Limb (tissue), 2 donors: ENCODE data around the gene GATB.
"Not testable (repeated sequence)": the region's sequence is repeated elsewhere in the genome, so short reads cannot be mapped to it uniquely, and the experiment has no call there.

Source experiments
- DNase-seq, 2 donors: peaks; one replicate each; pipeline ENCODE4 v3.0.0-alpha.2; 2016; ENCODE audit errors: extremely low spot score in 2 of 2

GATB gene

DNA sequence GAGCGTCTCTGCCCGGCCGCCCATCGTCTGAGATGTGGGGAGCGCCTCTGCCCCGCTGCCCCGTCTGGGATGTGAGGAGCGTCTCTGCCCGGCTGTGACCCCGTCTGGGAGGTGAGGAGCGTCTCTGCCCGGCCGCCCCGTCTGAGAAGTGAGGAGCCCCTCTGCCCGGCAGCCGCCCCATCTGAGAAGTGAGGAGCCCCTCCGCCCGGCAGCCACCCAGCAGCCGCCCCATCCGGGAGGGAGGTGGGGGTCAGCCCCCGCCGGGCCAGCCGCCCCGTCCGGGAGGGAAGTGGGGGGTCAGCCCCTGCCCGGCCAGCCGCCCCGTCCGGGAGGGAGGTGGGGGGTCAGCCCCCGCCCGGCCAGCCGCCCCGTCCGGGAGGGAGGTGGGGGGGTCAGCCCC, 29.1 kb downstream of the GATB start:
- not testable (repeated sequence) for DNase-seq

DNA sequence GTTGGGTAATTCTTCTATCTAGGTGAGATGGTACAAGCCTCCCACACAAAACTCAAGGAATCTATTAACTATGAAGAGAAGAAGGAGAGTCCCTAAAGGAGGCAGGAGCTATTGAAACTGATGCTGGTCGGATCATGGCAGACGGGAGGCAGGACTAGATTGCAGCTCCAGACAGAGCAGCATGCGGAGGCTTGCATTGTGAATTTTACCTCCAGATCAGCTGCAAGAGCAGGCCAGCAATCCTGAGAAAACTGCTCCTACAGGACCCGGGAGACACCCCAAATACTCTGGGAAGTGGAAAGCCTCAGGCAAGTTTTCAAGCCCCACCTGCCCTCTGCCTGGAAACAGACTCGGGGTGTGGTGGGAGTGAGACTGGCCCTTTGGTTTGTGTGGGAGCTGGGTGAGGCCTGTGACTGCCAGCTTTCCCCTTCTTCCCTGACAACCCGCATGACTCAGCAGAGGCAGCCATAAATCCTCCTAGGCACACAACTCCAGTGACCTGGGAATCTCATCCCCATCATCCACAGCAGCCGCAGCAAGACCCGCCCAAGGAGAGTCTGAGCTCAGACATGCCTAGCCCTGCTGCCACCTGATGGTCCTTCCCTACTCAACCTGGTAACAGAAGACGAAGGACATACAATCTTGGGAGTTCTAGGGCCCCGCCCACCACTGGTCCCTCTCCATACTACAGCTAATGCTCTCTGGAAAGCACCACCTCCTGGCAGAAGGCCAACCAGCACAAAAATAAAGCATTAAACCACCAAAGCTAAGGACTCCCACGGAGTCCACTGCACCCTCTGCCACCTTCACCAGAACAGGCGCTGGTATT, 30.9 kb downstream of the GATB start:
- DNase-seq = no peak

DNA sequence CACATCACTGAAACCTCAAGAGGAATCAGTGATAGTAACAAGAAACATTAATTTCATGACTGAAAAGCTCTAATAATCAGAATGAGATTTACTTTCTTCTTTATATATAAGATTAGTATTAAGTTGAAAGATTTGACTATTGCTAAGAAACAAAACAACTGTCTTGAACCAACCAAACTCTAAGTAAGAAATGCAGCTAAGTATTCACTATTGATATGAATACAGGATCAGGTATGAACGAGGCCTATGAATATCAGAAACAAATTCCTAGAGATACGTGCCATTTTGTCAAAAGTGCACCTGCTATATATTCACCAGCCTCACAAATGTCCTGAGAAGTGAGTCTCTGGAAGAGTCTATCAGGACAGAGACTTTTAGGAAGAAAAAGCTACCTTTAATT, 32.1 kb downstream of the GATB start:
- no peak for DNase-seq

DNA sequence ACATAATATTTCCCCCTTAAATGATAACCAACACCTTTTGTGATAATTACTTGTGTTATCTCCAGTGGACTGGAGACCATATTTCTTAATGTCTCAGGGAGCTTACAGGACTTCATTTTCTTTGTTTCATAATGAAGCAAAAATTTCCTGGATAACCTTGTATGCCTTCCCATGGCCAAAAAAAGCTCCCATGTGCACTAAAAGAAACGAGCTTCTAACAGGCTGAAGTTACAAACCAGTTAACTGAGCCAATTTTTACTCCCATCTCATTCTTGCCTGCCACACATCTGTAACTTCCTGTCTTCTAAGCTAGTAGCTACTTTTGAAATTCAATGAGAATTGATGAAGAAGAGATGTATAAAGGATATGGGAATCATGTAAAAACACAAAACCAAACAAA, 32.8 kb downstream of the GATB start:
- no peak for DNase-seq

DNA sequence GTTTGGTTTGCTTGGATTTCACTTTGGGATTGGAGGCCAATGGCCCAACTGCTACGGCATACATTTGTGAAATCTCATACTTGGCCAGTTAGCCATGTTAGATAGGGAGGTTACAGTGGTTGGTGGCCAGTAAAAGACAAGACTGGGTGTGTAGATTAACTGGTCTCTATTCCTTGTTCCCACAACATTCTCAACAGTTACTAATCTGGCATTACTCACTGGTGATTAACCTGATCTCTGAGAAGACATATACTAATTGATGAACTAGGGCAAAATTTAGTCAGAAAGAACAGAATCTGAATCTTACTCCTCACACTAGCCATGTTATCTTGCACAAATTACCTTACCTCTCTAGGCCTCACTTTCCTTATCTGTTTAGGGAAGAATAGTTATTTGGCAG, 33.4 kb downstream of the GATB start:
- DNase-seq = no peak

DNA sequence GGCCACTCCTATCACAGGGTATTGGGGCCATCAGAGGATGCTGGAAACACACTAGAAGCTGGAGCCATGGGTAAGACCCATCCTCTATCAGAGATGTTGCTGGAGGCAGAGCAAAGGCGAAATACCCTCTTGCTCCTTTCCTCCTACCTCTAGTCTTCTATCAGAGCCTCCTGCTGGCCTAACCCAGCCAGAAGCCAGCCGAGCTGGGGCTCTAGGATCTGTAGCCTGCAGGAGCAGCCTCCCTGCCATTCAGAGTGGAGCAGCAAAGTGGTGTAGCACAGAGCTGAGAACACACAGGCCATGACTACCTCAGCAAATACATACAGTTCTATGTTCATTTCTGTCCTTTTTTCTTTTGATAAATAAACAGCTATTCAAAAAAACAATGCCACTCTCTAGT, 35.7 kb downstream of the GATB start:
- DNase-seq = no peak

DNA sequence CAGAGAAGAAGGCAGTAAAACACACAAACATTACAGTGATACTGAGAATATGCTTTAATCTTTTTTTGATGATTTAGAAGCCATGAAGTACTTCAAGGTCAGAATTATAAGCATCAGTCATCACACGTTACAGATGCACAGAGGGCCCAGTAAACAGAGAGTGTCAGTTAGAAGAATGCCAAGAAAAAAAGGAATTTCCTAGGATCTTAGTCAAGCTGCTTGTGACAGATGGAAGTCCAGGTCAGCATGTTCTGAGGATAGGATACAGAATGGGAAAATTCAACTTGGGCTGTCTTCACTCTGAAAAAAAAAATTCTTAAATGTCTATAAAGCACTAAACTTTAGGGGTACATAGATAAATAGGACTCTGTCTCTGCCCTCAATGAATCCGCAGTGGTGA, 38.9 kb downstream of the GATB start:
- no peak for DNase-seq

DNA sequence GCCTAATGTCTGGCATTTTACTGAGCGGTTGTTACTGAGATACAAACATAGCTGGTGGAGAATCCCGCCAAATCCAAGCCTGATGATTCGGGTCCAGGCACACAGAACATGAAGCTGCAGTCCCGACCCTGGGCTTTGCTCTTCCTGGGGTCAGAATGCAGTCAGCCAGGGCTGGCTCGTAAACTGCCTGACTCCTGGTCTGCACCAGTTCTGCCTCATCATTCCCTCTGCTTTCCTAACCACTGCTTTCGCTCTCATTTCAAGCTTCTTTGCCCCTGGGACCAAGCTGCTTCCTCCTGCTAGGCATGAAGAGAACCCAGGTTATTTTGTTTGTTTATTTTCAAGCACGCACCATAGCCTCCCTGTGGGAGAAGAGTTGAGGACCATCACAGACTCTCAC, 39.3 kb downstream of the GATB start:
- DNase-seq = no peak

DNA sequence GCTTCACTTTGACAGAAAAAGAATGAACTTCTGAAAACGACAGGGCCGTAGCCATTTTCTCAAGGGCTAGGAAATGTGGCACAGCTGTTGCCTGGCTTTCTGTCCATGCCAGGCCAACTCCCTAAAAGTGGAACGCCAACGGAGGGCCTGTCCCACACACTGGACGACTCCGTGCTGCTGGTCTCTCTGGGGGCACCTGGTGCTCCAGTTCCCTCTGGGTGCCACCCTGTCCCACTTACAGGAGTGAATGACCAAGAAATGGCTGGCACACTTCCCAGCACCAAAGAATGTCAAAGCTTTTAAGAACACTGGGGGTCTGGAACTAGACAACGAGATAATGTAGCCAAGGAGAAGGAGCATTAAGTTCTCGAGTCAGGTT, 40.9 kb downstream of the GATB start:
- no peak for DNase-seq

DNA sequence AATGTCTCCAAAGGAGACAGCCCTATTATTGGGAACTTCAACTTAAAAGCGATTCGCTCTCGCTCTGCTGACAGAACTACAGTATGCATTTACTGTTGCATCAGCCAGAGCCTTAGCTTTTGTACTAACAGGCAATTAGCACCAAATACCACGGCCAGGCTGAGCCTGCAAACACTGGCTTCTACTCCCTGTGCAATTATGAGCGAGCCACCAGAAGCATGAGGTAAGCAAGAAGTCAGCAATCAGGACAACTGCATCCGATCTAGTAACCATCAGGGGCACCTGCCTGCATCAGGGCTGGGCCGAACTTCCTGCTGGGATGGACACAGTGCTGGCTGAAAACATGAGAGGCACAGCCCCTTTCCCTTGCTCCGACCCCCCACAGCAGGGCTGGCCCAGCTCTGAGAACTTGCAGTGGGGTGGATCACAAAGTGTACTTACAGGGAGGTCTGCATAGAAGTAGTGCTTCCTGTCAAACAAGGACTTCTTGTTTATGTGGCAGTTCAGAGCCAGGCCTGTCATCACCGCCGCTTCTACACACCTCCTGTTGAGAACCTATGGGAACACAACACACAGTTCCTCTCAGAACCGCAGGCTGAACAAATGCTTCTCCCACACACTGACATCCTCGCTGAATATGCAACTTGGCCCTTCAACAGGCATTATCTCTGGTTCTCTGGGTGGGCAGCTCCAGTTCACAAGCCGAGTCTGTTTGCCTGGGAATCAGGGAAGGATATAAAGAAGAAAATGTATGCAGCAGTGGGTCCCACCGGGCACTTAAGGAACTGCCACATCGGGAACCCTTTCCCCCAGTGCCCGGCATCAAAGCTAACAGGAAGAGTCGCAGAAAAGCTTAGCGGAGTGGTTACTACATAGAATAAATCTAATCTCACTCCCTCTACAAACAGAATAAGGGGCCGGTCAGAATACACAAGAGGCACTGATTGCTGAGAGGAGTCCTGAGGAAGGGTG, 41.5 kb downstream of the GATB start:
- DNase-seq = peak in 1 of 2 donors; percentile 34

DNA sequence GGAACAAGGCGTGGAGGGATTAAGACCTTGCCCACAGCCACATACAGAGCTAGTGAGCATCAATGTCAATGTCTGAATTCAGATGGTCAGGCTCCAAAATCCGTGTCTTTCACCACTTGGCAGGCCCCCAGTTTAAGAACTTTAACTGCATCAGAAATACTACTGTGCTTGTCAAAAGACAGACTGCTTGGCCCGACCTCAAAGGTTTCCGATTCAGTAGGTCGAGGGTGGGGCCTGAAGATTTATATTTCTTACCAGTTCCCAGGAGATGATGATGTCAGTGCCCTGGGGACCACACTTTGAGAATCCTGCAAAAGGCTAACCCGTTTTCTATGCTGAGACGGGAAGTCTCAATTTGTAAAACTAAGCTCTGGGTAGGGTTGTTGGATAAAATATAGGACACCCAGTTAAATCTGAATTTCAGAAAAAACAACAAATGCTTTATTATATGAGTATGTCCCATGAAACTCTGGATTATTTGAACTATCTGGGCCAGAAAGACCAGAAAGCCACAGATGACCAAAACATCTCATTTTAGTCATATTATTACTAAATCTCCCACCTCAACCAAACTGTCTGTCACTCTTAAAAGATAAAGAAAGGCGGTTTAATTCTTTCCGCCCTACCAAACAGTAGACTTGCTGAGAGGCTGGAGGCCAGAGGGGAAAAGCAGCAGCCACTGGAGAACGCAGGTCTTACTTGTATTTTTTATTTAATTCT, 42.7 kb downstream of the GATB start:
- no peak for DNase-seq

DNA sequence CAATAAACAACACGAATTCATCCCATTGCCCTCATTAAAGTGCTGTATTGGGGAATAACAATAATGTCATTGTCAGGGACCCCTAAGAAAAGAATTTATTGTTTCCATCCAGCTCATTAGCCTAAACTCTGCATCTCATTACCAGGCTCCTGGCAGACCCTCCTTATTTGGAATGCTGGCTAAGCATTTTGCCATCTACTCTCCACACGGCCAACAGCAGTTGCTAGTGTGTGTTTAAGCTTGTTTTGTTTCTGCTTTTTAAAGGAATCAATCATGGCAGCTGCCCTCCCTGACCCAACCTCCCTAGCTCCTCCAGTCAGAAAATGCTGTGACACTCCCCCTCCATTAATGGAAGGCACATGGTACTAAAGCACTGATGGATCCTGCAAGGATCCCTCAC, 43.5 kb downstream of the GATB start:
- no peak for DNase-seq

DNA sequence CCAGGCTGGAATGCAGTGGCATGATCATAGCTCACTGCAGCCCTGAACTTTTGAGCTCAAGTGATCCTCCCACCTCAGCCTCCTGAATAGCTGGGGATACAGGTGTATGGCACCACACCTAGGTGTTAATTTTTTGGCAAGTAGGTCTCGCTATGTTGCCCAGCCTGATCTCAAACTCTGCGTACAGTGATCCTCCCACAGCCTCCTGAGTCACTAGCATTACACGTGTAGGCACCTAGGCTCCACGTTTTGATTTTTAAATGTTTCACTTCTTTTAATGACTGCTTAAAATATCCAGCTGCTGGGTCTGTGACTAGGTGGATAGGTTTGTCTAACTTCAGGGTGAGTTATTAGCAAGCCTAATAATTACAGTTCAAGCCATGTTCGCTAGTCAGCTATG, 44.5 kb downstream of the GATB start:
- DNase-seq = no peak

DNA sequence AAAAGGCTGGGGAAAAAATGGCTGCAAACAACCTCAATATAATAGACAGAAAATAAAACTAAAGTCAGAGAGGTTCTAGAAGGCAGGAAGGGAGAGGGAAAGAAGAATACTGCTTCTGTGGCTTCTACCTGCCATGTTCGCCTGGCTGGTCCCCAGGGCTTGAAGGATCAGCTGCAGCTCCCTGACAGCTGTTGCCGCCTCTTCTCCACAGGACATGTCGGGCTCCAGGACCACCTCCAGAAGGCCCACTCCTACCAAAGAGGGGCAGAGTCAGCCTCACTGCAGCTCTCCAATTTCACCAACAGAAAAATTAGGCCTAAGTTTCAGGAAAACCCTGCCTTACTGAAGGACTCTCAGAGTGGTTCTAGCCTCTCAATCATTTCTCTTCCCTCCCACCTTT, 44.9 kb downstream of the GATB start:
- no peak for DNase-seq

DNA sequence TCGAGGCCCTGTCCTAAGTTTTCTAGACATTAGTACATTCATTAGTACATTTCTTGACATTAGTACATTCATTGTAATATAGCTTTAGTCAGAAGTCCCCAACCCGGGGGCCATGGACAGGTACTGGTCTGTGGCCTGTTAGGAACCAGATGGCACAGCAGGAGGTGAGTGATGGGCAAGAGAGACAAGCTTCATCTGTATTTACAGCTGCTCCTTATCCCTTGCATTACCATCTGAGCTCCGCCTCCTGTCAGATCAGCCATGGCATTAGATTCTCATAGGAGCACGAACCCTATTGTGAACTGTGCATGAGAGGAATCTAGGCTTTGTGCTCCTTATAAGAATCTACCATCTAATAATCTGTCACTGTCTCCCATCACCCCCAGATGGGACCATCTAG, 48.0 kb downstream of the GATB start:
- no peak for DNase-seq

DNA sequence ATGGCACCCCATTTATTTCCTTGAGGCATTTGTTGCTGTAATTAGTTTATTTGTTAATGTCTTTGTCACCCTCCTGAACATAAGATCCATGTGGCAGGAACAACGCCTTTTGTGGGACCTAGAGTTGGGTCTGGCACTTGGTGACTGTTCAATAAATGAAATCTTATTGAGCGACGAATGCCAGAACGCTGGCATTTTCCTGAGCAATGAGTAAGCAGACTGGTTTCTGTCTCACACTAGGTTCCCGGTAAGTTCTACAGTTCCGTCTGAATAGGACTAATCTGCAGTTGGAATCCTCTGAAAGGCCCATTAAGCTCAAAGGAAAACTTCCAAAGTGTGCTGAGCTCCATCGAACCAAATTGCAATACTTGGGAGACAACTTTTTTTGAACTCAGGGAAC, 49.2 kb downstream of the GATB start:
- no peak for DNase-seq

DNA sequence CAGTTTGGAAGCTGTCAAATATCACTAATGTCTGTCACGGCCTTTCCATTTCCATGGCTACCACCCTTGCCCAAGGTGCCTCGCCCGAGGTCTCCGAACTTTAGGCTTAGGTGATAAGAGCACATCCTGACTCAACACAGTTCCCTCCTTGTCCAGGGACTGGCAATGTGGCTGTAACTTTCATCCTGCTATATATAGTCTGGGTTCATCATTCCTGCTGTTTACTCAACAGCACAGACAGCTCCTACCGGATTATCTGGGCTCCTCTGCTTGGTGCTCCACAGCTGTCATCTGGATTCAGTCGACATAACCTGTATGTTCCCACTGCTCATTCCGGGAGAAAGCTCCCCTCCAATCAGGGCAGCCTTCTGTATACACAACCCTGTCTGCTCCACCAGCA, 51.2 kb downstream of the GATB start:
- DNase-seq = no peak

DNA sequence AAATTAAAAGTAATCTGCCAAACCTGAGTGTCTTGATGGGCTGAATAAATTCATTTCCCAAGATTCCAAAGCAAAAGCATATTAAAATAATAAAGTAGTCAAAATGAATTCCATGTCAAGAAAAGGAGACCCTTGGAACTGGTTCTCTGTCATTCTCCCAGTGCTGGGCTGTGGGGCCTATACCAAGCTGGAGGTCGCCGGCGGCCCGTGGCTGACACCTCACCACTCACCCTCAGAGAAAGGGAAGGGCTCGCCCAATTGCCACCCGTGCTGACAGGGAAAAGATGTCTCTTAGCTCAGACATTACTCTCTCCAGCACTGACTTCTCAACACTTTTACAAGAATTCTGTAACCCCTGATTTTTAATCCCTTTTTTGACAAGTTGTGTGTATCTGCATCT, 51.7 kb downstream of the GATB start:
- no peak for DNase-seq

DNA sequence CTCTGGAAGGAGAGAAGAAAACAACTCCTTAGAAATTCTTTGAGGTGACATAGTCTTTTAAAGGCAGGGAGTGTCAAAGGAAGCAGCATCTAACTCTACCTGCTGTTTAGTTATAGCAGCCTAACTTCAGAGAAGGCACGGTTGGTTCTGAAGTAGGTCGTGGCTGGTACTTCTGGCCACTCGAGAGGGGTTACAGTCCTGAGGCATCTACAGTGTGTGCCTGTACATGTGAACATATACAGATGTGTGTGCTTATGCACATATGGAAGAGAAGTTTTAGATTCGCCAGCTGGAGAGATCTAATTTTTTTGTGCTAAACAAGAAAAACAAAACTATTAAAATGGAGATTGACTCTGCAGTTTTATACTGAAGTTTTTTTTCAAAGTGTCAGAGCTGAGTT, 52.7 kb downstream of the GATB start:
- no peak for DNase-seq

DNA sequence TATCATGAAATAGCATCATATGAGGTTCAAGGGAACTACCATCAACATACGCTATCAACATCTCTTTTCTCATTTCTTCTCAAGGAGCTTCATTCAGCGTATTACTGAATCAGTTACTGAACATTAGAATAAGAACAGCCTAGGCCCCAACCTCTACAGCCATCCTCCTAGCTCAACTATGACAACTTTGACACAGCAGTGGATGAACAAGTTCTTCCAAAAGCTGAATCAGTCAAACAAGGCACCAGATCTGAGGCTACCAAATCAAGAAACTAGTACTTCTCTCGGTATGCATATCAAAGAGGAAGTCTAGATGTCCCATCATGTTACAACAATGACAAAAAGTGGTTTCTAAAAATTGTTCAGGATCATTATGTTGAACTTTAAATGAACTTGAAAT, 57.4 kb downstream of the GATB start:
- DNase-seq = no peak

DNA sequence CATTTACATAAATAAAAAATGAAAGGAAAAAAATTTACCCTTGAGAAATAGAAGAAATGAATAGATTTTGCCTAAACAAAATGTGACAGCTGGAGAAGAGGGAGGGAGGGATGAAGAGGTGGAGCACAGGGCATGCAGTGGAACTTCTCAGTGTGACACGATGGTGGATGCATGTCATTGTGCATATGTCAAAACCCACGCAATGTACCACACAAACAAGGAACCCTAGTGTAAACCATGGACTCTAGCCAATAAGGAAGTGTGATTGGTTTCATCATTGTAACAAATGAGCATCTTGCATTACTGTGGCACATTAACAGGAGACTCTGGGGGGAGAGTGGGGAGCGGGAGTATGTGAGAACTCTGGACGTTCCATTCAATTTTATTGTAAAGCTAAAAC, 58.6 kb downstream of the GATB start:
- no peak for DNase-seq
